ENCODE results near the gene PPP2R2D. TPM values are rescaled to one million over a fixed set of nuclear protein-coding genes. Genes with fewer than 3 reads are reported as not detected.

Gene PPP2R2D
- polyA plus RNA-seq, 1 donor (not counting 4 experiments of a cell fraction or from before 2014, with no cell fraction given), result 49.1 TPM

DNA sequence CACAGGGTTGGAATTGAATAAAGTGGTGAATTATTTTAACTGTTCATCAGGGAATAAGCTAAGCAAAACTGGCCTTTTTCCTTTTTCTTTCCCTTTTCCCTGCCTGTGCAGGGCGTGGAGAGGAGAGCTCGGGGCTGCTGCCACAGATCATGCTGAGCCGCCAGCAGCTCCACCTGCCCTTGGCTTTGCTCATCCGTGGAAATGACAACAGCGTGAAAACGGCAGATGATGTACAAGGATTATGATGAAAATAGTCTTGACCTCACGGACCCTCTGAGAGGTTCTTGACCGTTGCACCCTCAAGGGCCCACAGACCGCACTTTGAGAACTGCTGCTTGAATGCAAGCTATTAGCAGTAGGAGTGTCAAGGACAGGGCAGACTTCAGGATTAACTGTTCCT, 10.6 kb downstream of the PPP2R2D start:
- Histone ChIP-seq H3K27me3 (ENCODE audit: control insufficient read depth, extremely low read depth, insufficient read depth, low read length) (no peaks in the 10 kb centered on the region), H3K36me3 (ENCODE audit: control insufficient read depth in 2 of 2, extremely low read depth in 1 of 2, insufficient read depth in 2 of 2, low read length in 2 of 2) (peaks cover 9 to 28% of the 10 kb centered on the region in 2 experiments), H3K9me1 (ENCODE audit: control insufficient read depth, extremely low read depth, insufficient read depth, low read length) (peaks cover 12% of the 10 kb centered on the region), H3K4me2 (ENCODE audit: control insufficient read depth, extremely low read depth, insufficient read depth, low read depth, low read length) (no peak overlapping the region), H2AFZ (ENCODE audit: control insufficient read depth, low read length) (no peak overlapping the region), H4K20me1 (ENCODE audit: control insufficient read depth, extremely low read depth, insufficient read depth, low read length) (peaks cover 58% of the 10 kb centered on the region), H3K79me2 (ENCODE audit: control insufficient read depth, insufficient read depth, low read length) (peaks cover 91% of the 10 kb centered on the region), H3K4me1 (ENCODE audit: control insufficient read depth, extremely low read depth, insufficient read depth, low read length) (peaks cover 20% of the 10 kb centered on the region), H3K27ac (ENCODE audit: control insufficient read depth, insufficient read depth, low read length) (no peak overlapping the region), H3K9ac (ENCODE audit: control insufficient read depth, extremely low read depth, insufficient read depth, low read length) (no peak overlapping the region), H3K4me3 (ENCODE audit: control insufficient read depth in 2 of 3, extremely low read depth in 1 of 3, insufficient read depth in 2 of 3, low read depth in 1 of 3, low read length in 3 of 3) (no peak overlapping the region), H3K9me3 (ENCODE audit: control insufficient read depth, low read depth, low read length) (no peaks in the 10 kb centered on the region)
- TF ChIP-seq EZH2 (IDR thresholded peaks at IDR 0.05; ENCODE audit: low read length) (no peak), CTCF (optimal IDR thresholded peaks at IDR 0.05 in 1 of 3, IDR thresholded peaks at IDR 0.05 in 1 of 3, conservative IDR thresholded peaks at IDR 0.05 in 1 of 3; ENCODE audit: extremely low read depth in 1 of 3, insufficient read depth in 2 of 3, low read length in 3 of 3) (no peak)
- dilution Hi-C loops (cut with MboI; ENCODE audit: extremely low pct_ligation_motif_present, low sequenced_read_pairs), result no loop called here
- no peak for DNase-seq (ENCODE audit: low read depth, low spot score)
- FAIRE-seq, result no peak

GRCh38 chr10:131912620-131913019, 11.8 kb downstream of the PPP2R2D start:
- Histone ChIP-seq H3K4me1 (ENCODE audit: control insufficient read depth, extremely low read depth, insufficient read depth, low read length) (peaks cover 20% of the 10 kb centered on the region), H3K9me3 (ENCODE audit: control insufficient read depth, low read depth, low read length) (no peaks in the 10 kb centered on the region), H3K4me2 (ENCODE audit: control insufficient read depth, extremely low read depth, insufficient read depth, low read depth, low read length) (no peak overlapping the region), H3K4me3 (ENCODE audit: control insufficient read depth in 2 of 3, extremely low read depth in 1 of 3, insufficient read depth in 2 of 3, low read depth in 1 of 3, low read length in 3 of 3) (no peak overlapping the region), H3K9ac (ENCODE audit: control insufficient read depth, extremely low read depth, insufficient read depth, low read length) (no peak overlapping the region), H3K79me2 (ENCODE audit: control insufficient read depth, insufficient read depth, low read length) (peaks cover 92% of the 10 kb centered on the region), H3K27me3 (ENCODE audit: control insufficient read depth, extremely low read depth, insufficient read depth, low read length) (no peaks in the 10 kb centered on the region), H3K27ac (ENCODE audit: control insufficient read depth, insufficient read depth, low read length) (no peak overlapping the region), H3K36me3 (ENCODE audit: control insufficient read depth in 2 of 2, extremely low read depth in 1 of 2, insufficient read depth in 2 of 2, low read length in 2 of 2) (peaks cover 9 to 27% of the 10 kb centered on the region in 2 experiments), H4K20me1 (ENCODE audit: control insufficient read depth, extremely low read depth, insufficient read depth, low read length) (peaks cover 56% of the 10 kb centered on the region), H3K9me1 (ENCODE audit: control insufficient read depth, extremely low read depth, insufficient read depth, low read length) (peaks cover 12% of the 10 kb centered on the region), H2AFZ (ENCODE audit: control insufficient read depth, low read length) (no peak overlapping the region)
- TF ChIP-seq EZH2 (IDR thresholded peaks at IDR 0.05; ENCODE audit: low read length), result no peak
- TF ChIP-seq CTCF (optimal IDR thresholded peaks at IDR 0.05 in 1 of 3, IDR thresholded peaks at IDR 0.05 in 1 of 3, conservative IDR thresholded peaks at IDR 0.05 in 1 of 3; ENCODE audit: extremely low read depth in 1 of 3, insufficient read depth in 2 of 3, low read length in 3 of 3), result no peak
- dilution Hi-C loops (cut with MboI; ENCODE audit: extremely low pct_ligation_motif_present, low sequenced_read_pairs), result no loop called here
- FAIRE-seq (no peak), DNase-seq (ENCODE audit: low read depth, low spot score) (no peak)

Measured in keratinocyte (primary cell).